ENCODE data around the gene ABCC3. TPM values are rescaled to one million over a fixed set of nuclear protein-coding genes. Genes with fewer than 3 reads are reported as not detected.

ABCC3 gene
- total and polyA plus RNA-seq, 8 donors = 47.2 to 209 (median 99.7) TPM

- intact Hi-C loops (cut with DNase I) = loop anchor here in 2 of 3 donors (5.0 to 10.0 kb wide), 4 partner anchors 77 to 270 kb away; partner anchors contain the start of gene SPATA20 (in 1 of the 2)
- Histone ChIP-seq H3K27ac (no peak overlapping the region), H3K4me3 (no peak overlapping the region), H3K36me3 (no peaks in the 10 kb centered on the region), H3K9me3 (no peaks in the 10 kb centered on the region), H3K27me3 (no peaks in the 10 kb centered on the region), H3K4me1 (peaks cover 0 to 3% (median 0%) of the 10 kb centered on the region in 3 donors)
- FAIRE-seq (no peak), ATAC-seq (peak in 1 of 4 donors; percentile 20), DNase-seq (peak in 1 of 6 donors; percentile 52)
- WGBS, 2 donors = 82 to 86% methylated on average over 5 to 7 of the region's 7 CpGs
- TF ChIP-seq, protein P1, sequence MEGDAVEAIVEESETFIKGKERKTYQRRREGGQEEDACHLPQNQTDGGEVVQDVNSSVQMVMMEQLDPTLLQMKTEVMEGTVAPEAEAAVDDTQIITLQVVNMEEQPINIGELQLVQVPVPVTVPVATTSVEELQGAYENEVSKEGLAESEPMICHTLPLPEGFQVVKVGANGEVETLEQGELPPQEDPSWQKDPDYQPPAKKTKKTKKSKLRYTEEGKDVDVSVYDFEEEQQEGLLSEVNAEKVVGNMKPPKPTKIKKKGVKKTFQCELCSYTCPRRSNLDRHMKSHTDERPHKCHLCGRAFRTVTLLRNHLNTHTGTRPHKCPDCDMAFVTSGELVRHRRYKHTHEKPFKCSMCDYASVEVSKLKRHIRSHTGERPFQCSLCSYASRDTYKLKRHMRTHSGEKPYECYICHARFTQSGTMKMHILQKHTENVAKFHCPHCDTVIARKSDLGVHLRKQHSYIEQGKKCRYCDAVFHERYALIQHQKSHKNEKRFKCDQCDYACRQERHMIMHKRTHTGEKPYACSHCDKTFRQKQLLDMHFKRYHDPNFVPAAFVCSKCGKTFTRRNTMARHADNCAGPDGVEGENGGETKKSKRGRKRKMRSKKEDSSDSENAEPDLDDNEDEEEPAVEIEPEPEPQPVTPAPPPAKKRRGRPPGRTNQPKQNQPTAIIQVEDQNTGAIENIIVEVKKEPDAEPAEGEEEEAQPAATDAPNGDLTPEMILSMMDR (IDR thresholded peaks at IDR 0.05) = no peak
Observed at GRCh38 chr17:50624321-50624934, 10.3 kb upstream of the ABCC3 start.

- FAIRE-seq = no peak
- H3K4me3 ChIP-seq = no peak overlapping the region
- no peaks in the 10 kb centered on the region for H3K36me3 ChIP-seq
- no peaks in the 10 kb centered on the region for H3K9me3 ChIP-seq
- H3K27me3 ChIP-seq = no peaks in the 10 kb centered on the region
- peaks cover 0 to 5% (median 0%) of the 10 kb centered on the region in 3 donors for H3K4me1 ChIP-seq
- TF ChIP-seq, protein P1 (IDR thresholded peaks at IDR 0.05) = no peak
- ATAC-seq = no peak
- no peak overlapping the region for H3K27ac ChIP-seq
- no peak for DNase-seq
- WGBS, 2 donors = 83% methylated on average over 19 of the region's 19 CpGs
- intact Hi-C loops (cut with DNase I) = loop anchor here in 2 of 3 donors (5.0 to 10.0 kb wide), 3 partner anchors 73 to 270 kb away; no protein-coding TSS in a partner anchor
Observed at GRCh38 chr17:50625032-50625871, 9.4 kb upstream of the ABCC3 start.

- H3K36me3 ChIP-seq = no peaks in the 10 kb centered on the region
- 34 to 41% methylated on average over 18 to 19 of the region's 19 CpGs for WGBS, 2 donors
- no peak for FAIRE-seq
- peaks cover 0 to 8% (median 0%) of the 10 kb centered on the region in 3 donors for H3K4me1 ChIP-seq
- intact Hi-C loops (cut with DNase I) = loop anchor here in 2 of 3 donors (5.0 to 10.0 kb wide), 3 partner anchors 74 to 271 kb away; no protein-coding TSS in a partner anchor
- H3K27ac ChIP-seq = no peak overlapping the region
- TF ChIP-seq, protein P1 (IDR thresholded peaks at IDR 0.05) = peak; percentile 51 to 84 (median 70)
- ATAC-seq = peak; percentile 60 to 78 (median 68)
- H3K9me3 ChIP-seq = no peaks in the 10 kb centered on the region
- H3K4me3 ChIP-seq = no peak overlapping the region
- no peaks in the 10 kb centered on the region for H3K27me3 ChIP-seq
- DNase-seq = peak; percentile 66 to 91 (median 80)
Observed at GRCh38 chr17:50626037-50626574, 8.6 kb upstream of the ABCC3 start.

- H3K4me1 ChIP-seq = peaks cover 0 to 8% (median 0%) of the 10 kb centered on the region in 3 donors
- FAIRE-seq (no peak), DNase-seq (peak in 2 of 6 donors; percentile 2 to 28), ATAC-seq (no peak)
- no peak overlapping the region for H3K4me3 ChIP-seq
- WGBS, 2 donors = 77 to 82% methylated on average over 17 of the region's 17 CpGs
- H3K27me3 ChIP-seq = no peaks in the 10 kb centered on the region
- no peaks in the 10 kb centered on the region for H3K36me3 ChIP-seq
- no peaks in the 10 kb centered on the region for H3K9me3 ChIP-seq
- H3K27ac ChIP-seq = peak overlapping the region in 2 of 4 donors; percentile 37 to 56
- TF ChIP-seq, protein P1 (IDR thresholded peaks at IDR 0.05) = no peak
- intact Hi-C loops (cut with DNase I) = loop anchor here in 2 of 3 donors (5.0 to 10.0 kb wide), 3 partner anchors 75 to 272 kb away; no protein-coding TSS in a partner anchor
Observed at GRCh38 chr17:50627036-50627781, 7.5 kb upstream of the ABCC3 start.
